Transverse colon (tissue), 3 donors: ENCODE measurements around the gene ATXN2.

Source experiments
- EP300 ChIP-seq: sonication (generic); formaldehyde crosslinking; IDR thresholded peaks from one replicate; pipeline ENCODE4 v1.6.1; 2017; ENCODE audit warnings: antibody characterized with exemption, low read depth
- TF ChIP-seq, protein P1 (sequence below), 5 experiments: fragments of 200-600 bp in 3 of 5; fragments of 450-650 bp in 2 of 5; sonication (generic) in 3 of 5; IDR thresholded peaks; 1 replicate in 2 of 5; 2 replicates in 3 of 5; pipeline ENCODE4 v1.5.1; 2016 to 2017; ENCODE audit warnings: antibody characterized with exemption in 5 of 5, inconsistent platforms in 3 of 5, mild to moderate bottlenecking in 2 of 5, moderate library complexity in 1 of 5

DNA sequence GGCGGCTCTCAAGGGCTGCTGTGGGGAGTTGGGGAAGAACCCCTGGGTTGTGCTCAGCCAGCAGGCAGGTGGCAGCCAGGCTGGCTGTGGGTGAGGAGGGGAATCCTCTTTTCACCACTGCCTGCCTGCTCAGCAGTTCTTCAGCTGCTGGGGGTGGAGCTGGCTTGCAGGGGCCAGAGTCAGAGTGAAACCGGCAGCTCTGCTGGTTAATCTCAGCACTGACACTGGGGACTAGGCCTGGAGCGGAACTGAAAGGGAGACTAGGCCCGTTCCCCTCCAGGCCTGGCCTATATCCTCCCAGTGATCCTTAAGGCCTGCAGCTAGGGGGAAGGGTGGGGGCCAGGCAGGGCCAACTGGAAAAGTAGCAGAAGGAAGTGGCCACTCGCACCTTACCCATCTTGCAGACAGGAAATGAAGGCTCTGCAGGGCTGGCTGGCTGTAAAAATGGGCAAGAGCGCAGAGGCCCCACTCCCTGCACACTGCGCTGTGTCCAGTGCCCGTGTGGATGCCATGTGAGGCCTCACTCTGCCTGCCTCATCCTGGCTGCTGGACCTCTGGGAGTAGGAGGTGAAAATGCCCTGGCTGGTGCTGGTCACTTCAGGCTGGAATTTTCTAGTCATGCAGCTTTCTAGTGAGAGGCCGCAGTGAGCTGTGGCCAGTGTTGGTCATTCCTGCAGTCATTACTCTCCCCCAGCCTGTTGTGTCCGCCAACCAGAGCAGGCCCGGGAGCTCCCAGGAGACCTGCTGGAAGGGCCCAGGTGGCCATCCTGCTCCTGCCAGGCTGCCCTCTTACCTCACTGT is 154.0 kb downstream of the ATXN2 start:
- no peak for TF ChIP-seq EP300
- TF ChIP-seq, protein P1, sequence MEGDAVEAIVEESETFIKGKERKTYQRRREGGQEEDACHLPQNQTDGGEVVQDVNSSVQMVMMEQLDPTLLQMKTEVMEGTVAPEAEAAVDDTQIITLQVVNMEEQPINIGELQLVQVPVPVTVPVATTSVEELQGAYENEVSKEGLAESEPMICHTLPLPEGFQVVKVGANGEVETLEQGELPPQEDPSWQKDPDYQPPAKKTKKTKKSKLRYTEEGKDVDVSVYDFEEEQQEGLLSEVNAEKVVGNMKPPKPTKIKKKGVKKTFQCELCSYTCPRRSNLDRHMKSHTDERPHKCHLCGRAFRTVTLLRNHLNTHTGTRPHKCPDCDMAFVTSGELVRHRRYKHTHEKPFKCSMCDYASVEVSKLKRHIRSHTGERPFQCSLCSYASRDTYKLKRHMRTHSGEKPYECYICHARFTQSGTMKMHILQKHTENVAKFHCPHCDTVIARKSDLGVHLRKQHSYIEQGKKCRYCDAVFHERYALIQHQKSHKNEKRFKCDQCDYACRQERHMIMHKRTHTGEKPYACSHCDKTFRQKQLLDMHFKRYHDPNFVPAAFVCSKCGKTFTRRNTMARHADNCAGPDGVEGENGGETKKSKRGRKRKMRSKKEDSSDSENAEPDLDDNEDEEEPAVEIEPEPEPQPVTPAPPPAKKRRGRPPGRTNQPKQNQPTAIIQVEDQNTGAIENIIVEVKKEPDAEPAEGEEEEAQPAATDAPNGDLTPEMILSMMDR (IDR thresholded peaks at IDR 0.05) = peak in 1 of 5 experiments; percentile 18
